Measurements from ENCODE around the gene HRC. TPM values are rescaled to one million over a fixed set of nuclear protein-coding genes. Genes with fewer than 3 reads are reported as not detected.

The HRC gene
- total and polyA plus RNA-seq, 7 experiments from 2014 or later, result not detected

GRCh38 chr19:49132974-49133609 is 22.1 kb downstream of the HRC start:
- H3K4me1 Mint-ChIP-seq, result peaks cover 9 to 28% (median 20%) of the 10 kb centered on the region in 7 donors
- peak overlapping the region; percentile 64 to 90 (median 76) for H3K4me3 Mint-ChIP-seq
- Histone ChIP-seq H3K27me3 (ENCODE audit: control insufficient read depth in 2 of 2, insufficient read depth in 2 of 2, low read length in 2 of 2) (peaks cover 0 to 3% of the 10 kb centered on the region in 2 donors), H3K9me3 (ENCODE audit: control insufficient read depth in 2 of 3, low read length in 3 of 3) (no peaks in the 10 kb centered on the region), H3K4me3 (ENCODE audit: low read length) (peak overlapping the region; percentile 35), H3K27ac (ENCODE audit: low read depth, low read length) (no peak overlapping the region), H3K4me1 (ENCODE audit: control insufficient read depth in 2 of 2, insufficient read depth in 2 of 2, low read length in 2 of 2) (peaks cover 5 to 19% of the 10 kb centered on the region in 2 donors), H3K36me3 (ENCODE audit: control insufficient read depth in 2 of 3, insufficient read depth in 3 of 3, low read length in 3 of 3) (no peaks in the 10 kb centered on the region)
- ChIA-PET CTCF (interaction anchor here (0.9 kb wide), 1 partner anchor 19 kb away, joined by 3 read pairs; the partner anchor contains the start of gene LIN7B), POLR2A (interaction anchor here (0.6 to 1.9 kb wide), 3 partner anchors 18 to 120 kb away, joined by 4 to 5 read pairs (median 4); no protein-coding TSS in a partner anchor)
- peaks cover 0 to 4% (median 3%) of the 10 kb centered on the region in 5 donors for H3K27me3 Mint-ChIP-seq
- ATAC-seq (peak; percentile 55), DNase-seq (peak in 5 of 9 donors; percentile 26 to 57 (median 40))
- peak overlapping the region in 2 of 9 donors; percentile 24 to 79 for H3K27ac Mint-ChIP-seq
- H3K9me3 Mint-ChIP-seq, result peaks cover 0 to 4% (median 0%) of the 10 kb centered on the region in 11 donors
- H3K36me3 Mint-ChIP-seq, result peaks cover 0 to 4% (median 0%) of the 10 kb centered on the region in 5 donors
- intact Hi-C loops (cut with micrococcal nuclease), result no loop called here

- ChIA-PET CTCF (interaction anchor here (1.4 kb wide), 1 partner anchor 32 kb away, joined by 3 read pairs; no protein-coding TSS in a partner anchor), POLR2A (interaction anchor here (0.6 to 0.9 kb wide), 2 partner anchors 16 to 25 kb away, joined by 3 read pairs; partner anchors contain the start of gene LIN7B)
- Histone ChIP-seq H3K36me3 (ENCODE audit: control insufficient read depth in 2 of 3, insufficient read depth in 3 of 3, low read length in 3 of 3) (no peaks in the 10 kb centered on the region), H3K4me1 (ENCODE audit: control insufficient read depth in 2 of 2, insufficient read depth in 2 of 2, low read length in 2 of 2) (peaks cover 5 to 23% of the 10 kb centered on the region in 2 donors), H3K9me3 (ENCODE audit: control insufficient read depth in 2 of 3, low read length in 3 of 3) (no peaks in the 10 kb centered on the region), H3K4me3 (ENCODE audit: low read length) (no peak overlapping the region), H3K27ac (ENCODE audit: low read depth, low read length) (no peak overlapping the region), H3K27me3 (ENCODE audit: control insufficient read depth in 2 of 2, insufficient read depth in 2 of 2, low read length in 2 of 2) (no peaks in the 10 kb centered on the region)
- Mint-ChIP-seq H3K4me3 (no peak overlapping the region), H3K27me3 (peaks cover 0 to 3% (median 0%) of the 10 kb centered on the region in 5 donors), H3K27ac (peak overlapping the region in 1 of 9 donors; percentile 46), H3K4me1 (peaks cover 12 to 31% (median 22%) of the 10 kb centered on the region in 7 donors), H3K36me3 (no peaks in the 10 kb centered on the region), H3K9me3 (peaks cover 0 to 4% (median 0%) of the 10 kb centered on the region in 11 donors)
- DNase-seq (no peak), ATAC-seq (no peak)
- intact Hi-C loops (cut with micrococcal nuclease), result no loop called here
Measured at GRCh38 chr19:49130325-49130724, 24.9 kb downstream of the HRC start.

- Histone ChIP-seq H3K27ac (ENCODE audit: low read depth, low read length) (no peak overlapping the region), H3K4me3 (ENCODE audit: low read length) (no peak overlapping the region), H3K9me3 (ENCODE audit: control insufficient read depth in 2 of 3, low read length in 3 of 3) (no peaks in the 10 kb centered on the region), H3K27me3 (ENCODE audit: control insufficient read depth in 2 of 2, insufficient read depth in 2 of 2, low read length in 2 of 2) (no peaks in the 10 kb centered on the region), H3K4me1 (ENCODE audit: control insufficient read depth in 2 of 2, insufficient read depth in 2 of 2, low read length in 2 of 2) (peaks cover 5 to 19% of the 10 kb centered on the region in 2 donors), H3K36me3 (ENCODE audit: control insufficient read depth in 2 of 3, insufficient read depth in 3 of 3, low read length in 3 of 3) (no peaks in the 10 kb centered on the region)
- H3K4me3 Mint-ChIP-seq, result peak overlapping the region in 5 of 10 donors; percentile 9 to 94 (median 85)
- H3K36me3 Mint-ChIP-seq, result no peaks in the 10 kb centered on the region
- intact Hi-C loops (cut with micrococcal nuclease), result loop anchor here in 1 of 2 donors (2.0 kb wide), 1 partner anchor 14 kb away; no protein-coding TSS in a partner anchor
- H3K27ac Mint-ChIP-seq, result peak overlapping the region in 2 of 9 donors; percentile 87 to 88
- DNase-seq (no peak), ATAC-seq (no peak)
- ChIA-PET CTCF (no interaction called here), POLR2A (interaction anchor here (0.6 to 1.7 kb wide), 3 partner anchors 11 to 1415 kb away, joined by 3 to 13 read pairs (median 3); partner anchors contain the start of gene LIN7B)
- peaks cover 0 to 4% (median 0%) of the 10 kb centered on the region in 5 donors for H3K27me3 Mint-ChIP-seq
- H3K9me3 Mint-ChIP-seq, result peaks cover 0 to 3% (median 0%) of the 10 kb centered on the region in 11 donors
- peaks cover 12 to 27% (median 21%) of the 10 kb centered on the region in 7 donors for H3K4me1 Mint-ChIP-seq
Measured at GRCh38 chr19:49129238-49129583, 26.0 kb downstream of the HRC start.

GRCh38 chr19:49128545-49129237 is 26.5 kb downstream of the HRC start:
- DNase-seq (no peak), ATAC-seq (no peak)
- H3K36me3 ChIP-seq (ENCODE audit: control insufficient read depth in 2 of 3, insufficient read depth in 3 of 3, low read length in 3 of 3), result no peaks in the 10 kb centered on the region
- H3K36me3 Mint-ChIP-seq, result no peaks in the 10 kb centered on the region
- POLR2A ChIA-PET, result interaction anchor here (0.6 to 1.7 kb wide), 6 partner anchors 9 to 1414 kb away, joined by 3 to 13 read pairs (median 4); partner anchors contain the start of genes LIN7B and PPFIA3
- peaks cover 12 to 22% (median 16%) of the 10 kb centered on the region in 7 donors for H3K4me1 Mint-ChIP-seq
- intact Hi-C loops (cut with micrococcal nuclease), result loop anchor here (1.0 to 2.0 kb wide), 7 partner anchors 9 to 135 kb away; partner anchors contain the start of genes C19orf73 (in 2 of the 2), PPFIA3 (in 2 of the 2), GYS1 (in 1 of the 2) and LIN7B (in 1 of the 2)
- H3K27ac ChIP-seq (ENCODE audit: low read depth, low read length), result no peak overlapping the region
- no peaks in the 10 kb centered on the region for H3K9me3 ChIP-seq (ENCODE audit: control insufficient read depth in 2 of 3, low read length in 3 of 3)
- H3K9me3 Mint-ChIP-seq, result peaks cover 0 to 2% (median 0%) of the 10 kb centered on the region in 11 donors
- peak overlapping the region; percentile 82 to 98 (median 90) for H3K4me3 Mint-ChIP-seq
- CTCF ChIA-PET, result interaction anchor here (0.9 kb wide), 1 partner anchor 111 kb away, joined by 3 read pairs; no protein-coding TSS in a partner anchor
- H3K4me3 ChIP-seq (ENCODE audit: low read length), result peak overlapping the region; percentile 71
- H3K27ac Mint-ChIP-seq, result peak overlapping the region; percentile 8 to 98 (median 76)
- H3K4me1 ChIP-seq (ENCODE audit: control insufficient read depth in 2 of 2, insufficient read depth in 2 of 2, low read length in 2 of 2), result peaks cover 5 to 14% of the 10 kb centered on the region in 2 donors
- peaks cover 0 to 7% (median 0%) of the 10 kb centered on the region in 5 donors for H3K27me3 Mint-ChIP-seq
- H3K27me3 ChIP-seq (ENCODE audit: control insufficient read depth in 2 of 2, insufficient read depth in 2 of 2, low read length in 2 of 2), result no peaks in the 10 kb centered on the region

GRCh38 chr19:49127674-49128544 is 27.3 kb downstream of the HRC start:
- CTCF ChIA-PET, result interaction anchor here (0.6 to 0.9 kb wide), 2 partner anchors 11 to 110 kb away, joined by 3 read pairs; no protein-coding TSS in a partner anchor
- H3K36me3 ChIP-seq (ENCODE audit: control insufficient read depth in 2 of 3, insufficient read depth in 3 of 3, low read length in 3 of 3), result no peaks in the 10 kb centered on the region
- Mint-ChIP-seq H3K27ac (peak overlapping the region; percentile 8 to 98 (median 88)), H3K36me3 (no peaks in the 10 kb centered on the region), H3K27me3 (peaks cover 0 to 14% (median 0%) of the 10 kb centered on the region in 5 donors), H3K9me3 (peaks cover 0 to 2% (median 0%) of the 10 kb centered on the region in 11 donors), H3K4me1 (peaks cover 10 to 18% (median 12%) of the 10 kb centered on the region in 7 donors), H3K4me3 (peak overlapping the region; percentile 82 to 98 (median 90))
- no peaks in the 10 kb centered on the region for H3K27me3 ChIP-seq (ENCODE audit: control insufficient read depth in 2 of 2, insufficient read depth in 2 of 2, low read length in 2 of 2)
- POLR2A ChIA-PET, result interaction anchor here (0.5 to 1.7 kb wide), 5 partner anchors 9 to 33 kb away, joined by 3 to 13 read pairs (median 4); partner anchors contain the start of genes LIN7B and PPFIA3
- DNase-seq, result peak; percentile 89 to 97 (median 94)
- H3K27ac ChIP-seq (ENCODE audit: low read depth, low read length), result no peak overlapping the region
- H3K9me3 ChIP-seq (ENCODE audit: control insufficient read depth in 2 of 3, low read length in 3 of 3), result no peaks in the 10 kb centered on the region
- peak; percentile 99 for ATAC-seq
- intact Hi-C loops (cut with micrococcal nuclease), result loop anchor here (1.0 to 2.0 kb wide), 7 partner anchors 9 to 135 kb away; partner anchors contain the start of genes C19orf73 (in 2 of the 2), PPFIA3 (in 2 of the 2), GYS1 (in 1 of the 2) and LIN7B (in 1 of the 2)
- peaks cover 5 to 8% of the 10 kb centered on the region in 2 donors for H3K4me1 ChIP-seq (ENCODE audit: control insufficient read depth in 2 of 2, insufficient read depth in 2 of 2, low read length in 2 of 2)
- peak overlapping the region; percentile 71 for H3K4me3 ChIP-seq (ENCODE audit: low read length)

Measured in naive thymus-derived CD4-positive, alpha-beta T cell (primary cell).